ENCODE measurements around the gene FTCDNL1. TPM values are rescaled to one million over a fixed set of nuclear protein-coding genes. Genes with fewer than 3 reads are reported as not detected.

FTCDNL1 gene
- total and polyA plus RNA-seq, 3 donors from 2014 or later = 1.5 to 9.7 (median 9.7) TPM

DNA sequence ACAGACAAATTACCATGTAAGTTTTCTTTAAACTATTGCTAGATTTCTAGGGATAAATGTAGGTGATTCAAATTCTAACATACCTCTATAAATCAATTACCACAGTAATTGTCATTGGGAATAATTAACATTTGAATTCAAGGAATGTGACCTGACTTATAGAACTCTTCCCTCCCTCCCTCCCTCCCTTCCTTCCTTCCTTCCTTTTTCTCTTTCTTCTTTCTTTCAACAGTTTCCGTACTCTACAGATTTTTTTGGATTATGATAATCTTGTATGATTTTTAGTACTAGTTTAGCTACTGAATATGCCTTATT is 18.2 kb upstream of the FTCDNL1 start:
- WGBS, 2 donors = 74 to 87% methylated on average over 1 of the region's 1 CpG
- intact Hi-C loops (cut with DNase I; ENCODE audit: low total_unique reads) = no loop called here
- no peak for TF ChIP-seq POLR2A (IDR thresholded peaks at IDR 0.05)
- TF ChIP-seq CTCF (IDR thresholded peaks at IDR 0.05) = no peak
- no peaks in the 10 kb centered on the region for H3K36me3 ChIP-seq (ENCODE audit: low read depth, missing control alignments)
- no peaks in the 10 kb centered on the region for H3K9me3 ChIP-seq
- no peak overlapping the region for H3K4me3 ChIP-seq
- DNase-seq = no peak
- no peaks in the 10 kb centered on the region for H3K27me3 ChIP-seq
- no peaks in the 10 kb centered on the region for H3K4me1 ChIP-seq
- H3K27ac ChIP-seq = no peak overlapping the region

GRCh38 chr2:199868431-199869226 is 17.6 kb upstream of the FTCDNL1 start:
- 74 to 86% methylated on average over 5 of the region's 5 CpGs for WGBS, 2 donors
- TF ChIP-seq CTCF (IDR thresholded peaks at IDR 0.05) (no peak), POLR2A (IDR thresholded peaks at IDR 0.05) (no peak)

GRCh38 chr2:199865905-199866304 is 14.9 kb upstream of the FTCDNL1 start:
- H3K36me3 ChIP-seq (ENCODE audit: low read depth, missing control alignments) = no peaks in the 10 kb centered on the region
- no peaks in the 10 kb centered on the region for H3K27me3 ChIP-seq
- no peaks in the 10 kb centered on the region for H3K4me1 ChIP-seq
- H3K9me3 ChIP-seq = no peaks in the 10 kb centered on the region
- TF ChIP-seq CTCF (IDR thresholded peaks at IDR 0.05) = no peak
- TF ChIP-seq POLR2A (IDR thresholded peaks at IDR 0.05) = no peak
- H3K4me3 ChIP-seq = no peak overlapping the region
- no peak for DNase-seq
- intact Hi-C loops (cut with DNase I; ENCODE audit: low total_unique reads) = no loop called here
- no peak overlapping the region for H3K27ac ChIP-seq
- WGBS, 2 donors = 91 to 98% methylated on average over 4 of the region's 4 CpGs

More at GRCh38 chr2:199868431-199869226, 17.6 kb upstream of the FTCDNL1 start:
- Histone ChIP-seq H3K4me1 (no peaks in the 10 kb centered on the region), H3K4me3 (no peak overlapping the region), H3K36me3 (ENCODE audit: low read depth, missing control alignments) (no peaks in the 10 kb centered on the region), H3K9me3 (no peaks in the 10 kb centered on the region), H3K27me3 (no peaks in the 10 kb centered on the region), H3K27ac (no peak overlapping the region)
- no peak for DNase-seq
- intact Hi-C loops (cut with DNase I; ENCODE audit: low total_unique reads) = no loop called here

DNA sequence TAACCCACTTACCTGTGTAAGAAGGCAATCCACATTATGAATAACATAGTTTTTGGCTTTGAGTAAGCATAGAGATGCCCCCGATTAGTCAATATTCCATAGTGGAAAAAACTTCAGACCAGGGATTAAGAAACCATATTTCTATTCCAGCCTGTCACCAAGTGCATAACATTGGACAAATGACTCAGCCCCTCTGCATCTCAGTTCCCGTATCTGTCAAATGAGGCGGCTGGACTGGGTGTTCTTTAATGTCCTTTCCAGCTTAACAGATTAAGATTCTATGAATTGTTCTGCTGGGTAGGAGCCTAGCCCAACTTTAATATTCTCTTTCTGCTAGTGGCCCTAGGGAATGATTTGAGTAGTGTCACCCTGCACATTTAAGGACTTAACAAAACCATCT is 11.8 kb upstream of the FTCDNL1 start:
- TF ChIP-seq POLR2A (IDR thresholded peaks at IDR 0.05) (no peak), CTCF (IDR thresholded peaks at IDR 0.05) (no peak)
- Histone ChIP-seq H3K27me3 (no peaks in the 10 kb centered on the region), H3K27ac (no peak overlapping the region), H3K36me3 (ENCODE audit: low read depth, missing control alignments) (no peaks in the 10 kb centered on the region), H3K9me3 (no peaks in the 10 kb centered on the region), H3K4me3 (no peak overlapping the region), H3K4me1 (no peaks in the 10 kb centered on the region)
- intact Hi-C loops (cut with DNase I; ENCODE audit: low total_unique reads) = no loop called here
- no peak for DNase-seq
- 75 to 81% methylated on average over 3 of the region's 3 CpGs for WGBS, 2 donors
